Measurements from ENCODE around the gene CHST8.

Gene CHST8

DNA sequence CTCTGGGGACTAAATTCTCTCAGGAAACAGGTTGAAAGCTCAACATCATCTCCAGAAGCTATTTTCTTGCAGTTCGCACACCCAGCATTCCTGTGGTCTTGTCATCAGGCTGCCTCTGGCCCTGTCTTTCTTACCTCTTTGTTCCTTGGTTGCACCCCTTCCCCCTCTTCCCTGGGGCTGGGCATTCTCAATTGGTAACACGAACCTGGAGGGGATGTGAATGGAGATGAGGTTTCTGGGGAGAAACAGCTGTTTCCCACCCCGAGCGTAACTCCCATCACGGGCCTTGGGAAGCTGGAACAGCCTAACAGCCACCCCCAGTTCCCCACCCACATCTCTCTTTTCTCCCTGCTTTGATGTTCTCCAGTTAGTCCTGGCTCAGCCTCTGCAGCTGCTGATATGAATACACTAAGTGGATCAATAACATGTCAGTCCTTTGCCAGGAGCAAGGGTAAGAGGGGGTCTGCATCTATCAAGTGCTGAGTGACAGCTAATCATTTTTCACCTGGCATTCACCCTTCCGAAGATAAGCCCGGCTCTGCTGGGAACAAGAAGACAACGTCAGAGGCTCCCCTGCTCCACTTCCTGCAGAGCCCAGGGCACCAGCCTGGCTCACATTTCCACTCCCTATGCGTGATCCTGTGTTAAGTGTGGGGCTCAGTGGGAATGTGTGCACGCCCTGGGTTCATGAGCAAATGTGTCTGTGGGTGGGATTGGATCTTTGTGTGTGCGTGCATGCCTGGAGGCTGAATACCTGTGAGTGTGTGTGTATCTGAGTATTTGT lies 100.9 kb downstream of the CHST8 start:
- peaks cover 2 to 5% of the 10 kb centered on the region in 2 donors for H3K9me3 Mint-ChIP-seq
- ATAC-seq (replicated peaks) (no peak), DNase-seq (no peak)
- no peaks in the 10 kb centered on the region for H3K4me1 Mint-ChIP-seq
- H3K27me3 Mint-ChIP-seq, result peaks cover 32 to 36% of the 10 kb centered on the region in 2 donors
- H3K36me3 Mint-ChIP-seq, result no peaks in the 10 kb centered on the region
- no peak overlapping the region for H3K27ac Mint-ChIP-seq
- no peak overlapping the region for H3K4me3 Mint-ChIP-seq

DNA sequence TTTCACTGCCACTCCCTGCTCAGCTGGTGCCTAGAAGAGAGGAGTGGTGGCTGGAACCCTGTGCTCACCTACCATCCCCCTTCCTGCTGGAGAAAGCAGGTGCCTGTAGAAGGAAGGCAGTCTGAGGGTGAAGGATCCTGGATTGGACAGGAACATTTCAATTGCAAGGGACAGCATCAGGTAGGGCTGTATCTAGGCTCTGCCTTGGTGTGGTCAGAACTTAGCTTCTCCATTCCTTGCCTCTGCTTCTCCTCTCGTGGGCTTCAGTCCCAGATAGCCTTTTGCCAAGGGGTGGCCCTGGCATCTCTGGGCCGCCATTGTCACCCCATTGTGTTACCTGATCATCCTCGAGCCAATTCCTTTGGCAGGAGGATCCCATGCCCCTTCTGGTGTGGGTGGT lies 101.8 kb downstream of the CHST8 start:
- peaks cover 2 to 5% of the 10 kb centered on the region in 2 donors for H3K9me3 Mint-ChIP-seq
- no peak overlapping the region for H3K27ac Mint-ChIP-seq
- ATAC-seq (replicated peaks) (no peak), DNase-seq (no peak)
- H3K4me1 Mint-ChIP-seq, result no peaks in the 10 kb centered on the region
- H3K36me3 Mint-ChIP-seq, result no peaks in the 10 kb centered on the region
- H3K4me3 Mint-ChIP-seq, result no peak overlapping the region
- H3K27me3 Mint-ChIP-seq, result peaks cover 32 to 37% of the 10 kb centered on the region in 2 donors

DNA sequence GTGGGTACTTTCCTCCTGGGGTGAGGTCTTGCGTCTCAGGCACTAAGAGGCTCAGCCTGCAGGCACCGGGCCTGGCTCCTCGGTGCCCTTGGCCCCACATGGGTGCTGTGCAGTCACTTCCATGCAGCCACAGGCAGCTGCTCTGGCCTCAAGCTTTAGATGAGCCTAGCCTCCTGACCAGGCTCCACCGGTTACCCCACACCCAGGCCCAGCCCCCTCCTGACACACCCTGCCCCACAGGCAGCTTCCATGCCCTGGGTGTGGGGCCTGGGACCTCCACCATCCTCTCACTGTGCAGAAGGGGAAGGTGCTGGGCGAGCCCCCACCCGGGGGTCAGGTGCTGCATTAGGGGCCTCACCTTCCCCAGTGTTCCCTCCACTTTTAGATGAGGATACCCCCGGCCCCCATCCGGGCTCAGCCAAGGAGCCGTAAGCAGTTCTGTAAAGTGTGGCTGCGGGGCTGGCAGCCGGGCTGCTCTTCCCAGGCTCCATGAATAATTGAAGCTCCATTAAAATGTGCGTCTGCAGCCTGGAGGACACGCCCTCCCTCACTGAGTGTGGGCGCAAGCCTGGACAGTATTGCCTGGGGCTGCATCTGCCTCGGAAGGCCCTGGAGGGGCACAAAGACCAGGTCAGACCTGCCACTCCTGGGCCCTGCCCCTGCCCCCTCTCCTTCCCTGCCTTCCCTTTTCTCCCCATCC lies 102.4 kb downstream of the CHST8 start:
- no peak for DNase-seq
- peaks cover 28 to 39% of the 10 kb centered on the region in 2 donors for H3K27me3 Mint-ChIP-seq
- H3K9me3 Mint-ChIP-seq, result peaks cover 5 to 7% of the 10 kb centered on the region in 2 donors

DNA sequence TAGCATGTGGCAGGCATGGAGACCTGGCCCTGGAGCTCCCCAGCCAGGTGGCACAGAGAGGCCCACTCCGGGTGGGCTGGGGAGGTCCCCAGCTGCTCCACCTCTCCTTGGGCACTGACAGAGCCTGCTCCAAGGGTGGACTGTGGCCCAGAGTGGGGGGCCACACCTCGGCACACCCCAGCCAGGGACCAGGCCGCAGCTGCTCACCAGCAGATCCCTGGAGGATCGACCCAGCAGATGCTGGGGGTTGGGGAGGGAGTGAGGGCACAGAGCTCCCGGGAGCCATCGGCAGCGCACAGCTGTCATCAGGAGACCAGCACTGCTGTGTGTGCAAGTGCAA lies 102.9 kb downstream of the CHST8 start:
- DNase-seq (no peak), ATAC-seq (replicated peaks) (no peak)
- H3K27me3 Mint-ChIP-seq, result peaks cover 28 to 42% of the 10 kb centered on the region in 2 donors
- no peaks in the 10 kb centered on the region for H3K36me3 Mint-ChIP-seq
- H3K4me3 Mint-ChIP-seq, result no peak overlapping the region
- H3K4me1 Mint-ChIP-seq, result no peaks in the 10 kb centered on the region
- H3K9me3 Mint-ChIP-seq, result peaks cover 5 to 10% of the 10 kb centered on the region in 2 donors
- H3K27ac Mint-ChIP-seq, result no peak overlapping the region

More for the DNA sequence above, 102.4 kb downstream of the CHST8 start:
- no peaks in the 10 kb centered on the region for H3K4me1 Mint-ChIP-seq
- H3K27ac Mint-ChIP-seq, result no peak overlapping the region
- H3K4me3 Mint-ChIP-seq, result no peak overlapping the region
- ATAC-seq (replicated peaks), result no peak
- no peaks in the 10 kb centered on the region for H3K36me3 Mint-ChIP-seq

DNA sequence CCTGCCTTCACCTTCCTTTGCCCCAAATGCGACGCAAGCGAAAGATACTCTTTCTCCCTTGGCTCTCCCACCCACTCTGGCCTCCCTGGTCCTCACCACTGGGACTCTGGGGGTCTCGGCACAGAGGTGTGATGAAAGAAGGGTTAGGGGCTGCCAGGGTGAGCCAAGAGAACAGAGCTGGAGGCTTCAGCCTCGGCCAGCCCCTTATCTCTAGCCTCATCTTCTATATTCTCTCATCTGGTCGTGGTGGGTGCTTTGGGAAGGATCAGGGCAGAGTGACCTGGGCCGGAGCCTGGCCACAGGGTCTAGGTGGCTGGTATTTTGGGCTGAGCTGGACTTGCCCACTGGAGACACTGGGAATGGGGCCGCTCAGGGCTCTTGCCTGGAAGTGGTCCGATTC lies 103.8 kb downstream of the CHST8 start:
- ATAC-seq (replicated peaks) (no peak), DNase-seq (no peak)
- Mint-ChIP-seq H3K27me3 (peaks cover 22 to 37% of the 10 kb centered on the region in 2 donors), H3K4me3 (no peak overlapping the region), H3K4me1 (no peaks in the 10 kb centered on the region), H3K36me3 (no peaks in the 10 kb centered on the region), H3K9me3 (peaks cover 5 to 10% of the 10 kb centered on the region in 2 donors), H3K27ac (no peak overlapping the region)

DNA sequence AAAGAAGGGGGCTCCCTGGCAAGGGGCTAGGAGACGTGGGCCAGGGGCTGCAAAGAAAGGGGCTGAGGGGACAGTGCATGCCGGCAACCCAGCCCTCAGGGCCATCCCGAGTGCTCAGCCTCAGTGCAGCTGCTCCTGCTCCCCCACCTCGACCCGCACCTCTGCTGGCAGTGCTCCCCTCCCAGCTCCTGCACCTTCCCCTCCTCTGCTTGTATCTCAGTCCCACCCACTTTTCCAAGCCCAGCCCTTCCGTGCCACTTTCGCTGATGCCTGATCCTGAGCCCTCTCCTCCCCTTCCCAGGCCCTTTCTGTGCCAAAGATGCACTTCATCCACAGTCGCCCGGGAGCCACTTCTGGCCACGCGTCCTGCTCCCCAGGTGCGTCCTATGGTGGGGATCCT lies 105.0 kb downstream of the CHST8 start:
- H3K36me3 Mint-ChIP-seq, result no peaks in the 10 kb centered on the region
- no peaks in the 10 kb centered on the region for H3K4me1 Mint-ChIP-seq
- DNase-seq (no peak), ATAC-seq (replicated peaks) (no peak)
- no peak overlapping the region for H3K27ac Mint-ChIP-seq
- H3K9me3 Mint-ChIP-seq, result peaks cover 3 to 5% of the 10 kb centered on the region in 2 donors
- H3K4me3 Mint-ChIP-seq, result no peak overlapping the region
- peaks cover 11 to 31% of the 10 kb centered on the region in 2 donors for H3K27me3 Mint-ChIP-seq

DNA sequence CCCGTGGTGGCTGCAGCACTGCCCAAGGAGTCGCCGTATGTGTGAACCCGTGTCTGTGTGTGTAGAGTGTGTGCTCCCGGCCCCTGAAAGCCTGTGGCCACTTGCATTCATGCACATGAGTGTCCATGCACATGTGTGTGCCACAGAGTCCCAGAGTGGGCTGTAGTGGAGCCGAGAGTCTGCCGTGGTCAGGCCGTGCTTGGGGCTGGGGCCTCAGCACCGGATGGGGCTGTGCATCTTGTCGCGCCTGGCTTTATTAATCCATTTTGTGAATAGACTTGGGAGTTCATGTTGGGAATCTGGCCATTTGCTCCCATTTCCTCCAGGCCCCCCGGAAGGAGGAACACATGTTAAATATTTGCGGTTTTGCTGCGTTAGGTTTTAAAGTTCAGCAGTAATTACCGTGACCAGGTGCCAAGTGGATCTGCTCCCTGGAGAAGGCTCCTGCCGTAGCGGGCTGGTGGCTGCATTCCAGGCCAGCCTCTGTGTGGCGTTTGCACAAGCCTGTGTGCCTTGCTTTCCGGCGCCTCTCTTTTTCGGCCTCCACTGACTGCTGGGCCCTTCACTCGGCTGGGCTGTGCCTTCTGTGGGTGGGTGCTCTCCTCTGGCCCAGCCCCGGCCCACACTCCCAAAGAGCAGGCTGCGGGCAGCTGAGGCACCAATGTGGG lies 105.7 kb downstream of the CHST8 start:
- H3K36me3 Mint-ChIP-seq, result no peaks in the 10 kb centered on the region
- H3K27ac Mint-ChIP-seq, result no peak overlapping the region
- H3K4me1 Mint-ChIP-seq, result no peaks in the 10 kb centered on the region
- peaks cover 5 to 25% of the 10 kb centered on the region in 2 donors for H3K27me3 Mint-ChIP-seq
- H3K9me3 Mint-ChIP-seq, result peaks cover 5 to 6% of the 10 kb centered on the region in 2 donors
- ATAC-seq (replicated peaks), result no peak
- no peak overlapping the region for H3K4me3 Mint-ChIP-seq
- no peak for DNase-seq

DNA sequence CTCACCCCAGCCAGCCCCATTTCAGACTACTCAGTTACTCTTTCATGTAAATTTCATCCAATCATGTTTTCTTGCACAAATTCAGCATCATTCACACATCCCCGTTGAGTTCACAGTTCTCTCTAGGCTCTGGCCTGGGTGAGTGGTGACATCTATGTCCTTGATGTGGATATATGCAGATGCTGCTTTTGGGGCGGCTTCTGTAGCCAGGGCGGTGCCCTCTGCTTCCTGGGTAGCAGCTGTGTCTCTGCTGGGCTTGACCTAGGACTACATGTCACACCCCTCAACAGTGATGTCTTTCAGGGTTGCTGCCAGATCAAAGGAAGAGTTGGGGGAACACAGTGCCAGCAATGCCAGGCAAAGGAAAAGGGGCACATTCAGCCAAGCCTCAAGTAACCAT lies 106.4 kb downstream of the CHST8 start:
- H3K4me1 Mint-ChIP-seq, result no peaks in the 10 kb centered on the region
- DNase-seq (no peak), ATAC-seq (replicated peaks) (no peak)
- no peaks in the 10 kb centered on the region for H3K36me3 Mint-ChIP-seq
- peaks cover 5 to 10% of the 10 kb centered on the region in 2 donors for H3K9me3 Mint-ChIP-seq
- H3K27me3 Mint-ChIP-seq, result peaks cover 5 to 25% of the 10 kb centered on the region in 2 donors
- H3K4me3 Mint-ChIP-seq, result no peak overlapping the region
- H3K27ac Mint-ChIP-seq, result no peak overlapping the region

DNA sequence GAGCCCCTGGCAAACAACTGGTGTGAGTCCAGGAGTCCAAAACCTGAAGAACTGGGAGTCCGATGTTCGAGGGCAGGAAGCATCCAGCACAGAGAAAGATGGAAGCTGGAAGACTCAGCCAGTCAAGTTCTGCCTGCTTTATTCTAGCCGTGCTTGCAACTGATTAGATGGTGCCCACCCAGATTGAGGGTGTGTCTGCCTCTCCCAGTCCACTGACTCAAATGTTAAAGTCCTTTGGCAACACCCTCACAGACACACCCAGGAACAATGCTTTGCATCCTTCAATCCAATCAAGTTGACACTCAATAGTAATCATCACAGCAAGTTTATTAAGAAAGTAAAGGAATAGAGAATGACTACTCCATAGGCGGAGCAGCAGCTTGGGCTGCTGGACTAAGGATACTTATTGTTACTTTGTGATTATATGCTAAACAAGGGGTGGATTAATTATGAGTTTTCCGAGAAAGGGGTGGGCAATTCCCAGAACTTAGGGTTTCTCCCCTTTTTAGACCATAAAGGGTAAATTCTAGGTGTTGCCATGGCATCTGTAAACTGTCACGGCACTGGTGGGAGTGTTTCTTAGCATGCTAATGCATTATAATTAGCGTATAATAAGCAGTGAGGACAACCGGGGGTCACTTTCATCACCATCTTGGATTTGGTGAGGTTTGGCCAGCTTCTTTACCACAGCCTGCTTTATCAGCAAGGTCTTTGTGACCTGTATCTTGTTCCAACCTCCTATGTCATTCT lies 109.3 kb downstream of the CHST8 start:
- H3K27me3 Mint-ChIP-seq, result peaks cover 5 to 32% of the 10 kb centered on the region in 2 donors
- H3K4me3 Mint-ChIP-seq, result no peak overlapping the region
- H3K36me3 Mint-ChIP-seq, result no peaks in the 10 kb centered on the region

DNA sequence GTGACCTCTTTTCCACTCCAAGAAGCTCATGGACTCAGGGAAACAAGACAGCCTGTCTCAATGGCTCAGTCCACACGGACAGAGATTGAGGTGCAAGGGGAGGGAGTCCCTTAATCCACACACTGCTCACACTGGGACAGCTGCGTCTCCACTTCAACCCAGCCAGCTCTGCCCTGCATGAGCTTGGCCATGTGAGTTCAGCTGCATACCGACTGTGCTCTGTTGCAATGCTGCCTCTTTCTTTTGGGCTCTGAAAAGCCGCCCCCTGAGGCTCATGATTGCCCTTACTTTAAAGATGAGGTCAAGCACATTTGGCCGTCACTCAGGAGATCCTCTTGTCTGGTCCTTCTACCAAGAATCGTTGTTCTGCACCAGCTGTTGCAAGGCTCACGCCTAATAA lies 110.1 kb downstream of the CHST8 start:
- no peaks in the 10 kb centered on the region for H3K4me1 Mint-ChIP-seq
- no peaks in the 10 kb centered on the region for H3K36me3 Mint-ChIP-seq
- H3K4me3 Mint-ChIP-seq, result no peak overlapping the region
- DNase-seq (no peak), ATAC-seq (replicated peaks) (no peak)
- peaks cover 5 to 30% of the 10 kb centered on the region in 2 donors for H3K27me3 Mint-ChIP-seq
- peaks cover 5 to 10% of the 10 kb centered on the region in 2 donors for H3K9me3 Mint-ChIP-seq
- no peak overlapping the region for H3K27ac Mint-ChIP-seq

More for the DNA sequence above, 109.3 kb downstream of the CHST8 start:
- Mint-ChIP-seq H3K4me1 (no peaks in the 10 kb centered on the region), H3K9me3 (peaks cover 5 to 10% of the 10 kb centered on the region in 2 donors), H3K27ac (no peak overlapping the region)
- no peak for ATAC-seq (replicated peaks)
- DNase-seq, result no peak

DNA sequence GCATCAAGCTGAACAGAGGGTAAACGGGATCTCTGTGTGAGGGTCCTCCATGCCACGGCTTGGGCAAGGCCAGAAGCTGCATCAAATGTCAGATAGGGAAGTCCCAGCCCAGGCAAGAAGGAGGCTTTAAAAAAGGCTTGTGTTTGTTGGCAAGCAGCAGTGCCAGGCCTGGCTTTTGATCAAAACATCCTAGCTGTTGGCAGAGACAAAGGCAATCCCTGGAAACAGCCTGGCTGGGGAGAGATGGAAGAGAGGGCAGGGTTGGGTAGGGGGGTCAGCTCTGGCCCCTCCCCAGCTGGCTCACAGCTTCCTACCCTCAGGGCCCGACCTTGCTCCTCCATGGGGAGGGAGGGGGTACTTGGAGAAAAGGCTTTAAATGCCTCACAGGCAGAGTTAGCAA lies 113.2 kb downstream of the CHST8 start:
- DNase-seq, result no peak
- Mint-ChIP-seq H3K27me3 (peaks cover 12 to 29% of the 10 kb centered on the region in 2 donors), H3K4me1 (no peaks in the 10 kb centered on the region), H3K4me3 (no peak overlapping the region), H3K27ac (no peak overlapping the region), H3K9me3 (peaks cover 0 to 7% of the 10 kb centered on the region in 2 donors), H3K36me3 (no peaks in the 10 kb centered on the region)
- ATAC-seq (replicated peaks), result no peak

DNA sequence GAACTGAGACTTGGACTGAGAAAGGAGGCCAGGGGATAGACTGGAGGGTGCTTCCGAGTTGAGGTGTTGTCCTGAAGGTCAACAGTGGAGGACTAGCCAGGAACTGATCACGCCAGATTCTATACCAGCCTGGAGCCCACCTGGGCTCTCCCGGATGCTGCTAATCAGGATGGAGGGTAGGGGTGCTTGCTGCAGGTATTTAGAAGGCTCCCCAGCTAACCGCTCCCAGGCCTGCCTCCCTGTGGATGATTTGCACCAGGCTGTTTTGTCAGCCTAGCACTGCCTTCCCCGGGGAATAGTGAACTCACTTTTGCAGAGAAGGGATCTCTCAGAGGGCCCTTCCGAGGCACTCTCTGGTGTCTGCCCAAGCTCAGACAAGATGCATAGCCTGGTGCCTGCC lies 114.4 kb downstream of the CHST8 start:
- H3K27me3 Mint-ChIP-seq, result peaks cover 12 to 29% of the 10 kb centered on the region in 2 donors
- no peaks in the 10 kb centered on the region for H3K4me1 Mint-ChIP-seq
- no peaks in the 10 kb centered on the region for H3K36me3 Mint-ChIP-seq
- H3K27ac Mint-ChIP-seq, result no peak overlapping the region
- H3K9me3 Mint-ChIP-seq, result peaks cover 0 to 7% of the 10 kb centered on the region in 2 donors
- no peak overlapping the region for H3K4me3 Mint-ChIP-seq
- ATAC-seq (replicated peaks) (no peak), DNase-seq (no peak)

DNA sequence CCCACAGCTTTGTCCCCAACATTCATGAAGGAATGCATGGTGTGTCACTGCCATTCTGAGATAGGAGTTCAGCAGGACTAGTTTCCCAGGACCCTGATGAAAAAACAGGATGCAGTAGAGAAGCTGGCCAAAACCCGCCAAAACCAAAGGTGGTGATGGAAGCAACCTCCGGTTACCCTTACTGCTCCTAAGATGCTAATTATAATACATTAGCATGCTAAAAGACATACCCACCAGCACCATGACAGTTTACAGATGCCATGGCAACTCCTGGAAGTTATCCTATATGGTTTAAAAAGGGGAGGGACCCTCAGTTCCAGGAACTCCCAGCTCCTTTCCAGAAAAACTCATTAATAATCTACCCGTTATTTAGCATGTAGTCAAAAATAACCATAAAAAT lies 115.0 kb downstream of the CHST8 start:
- no peak for DNase-seq
- no peaks in the 10 kb centered on the region for H3K4me1 Mint-ChIP-seq
- peaks cover 0 to 7% of the 10 kb centered on the region in 2 donors for H3K9me3 Mint-ChIP-seq
- H3K27ac Mint-ChIP-seq, result no peak overlapping the region
- H3K36me3 Mint-ChIP-seq, result no peaks in the 10 kb centered on the region
- no peak overlapping the region for H3K4me3 Mint-ChIP-seq
- H3K27me3 Mint-ChIP-seq, result peaks cover 12 to 29% of the 10 kb centered on the region in 2 donors
- ATAC-seq (replicated peaks), result no peak
